Transverse colon (tissue), 4 donors: ENCODE measurements around the gene KCNN3. TPM values are rescaled to one million over a fixed set of nuclear protein-coding genes. Genes with fewer than 3 reads are reported as not detected.
A peak's percentile ranks its signal among the peaks of the same experiment; 100 is the strongest.

Experiments
- DNase-seq: peaks from one replicate; pipeline ENCODE4 v3.0.0-alpha.2; 2019
- H3K27ac ChIP-seq, 4 donors: fragments of 200-600 bp; sonication (generic); 2 replicates each; pipeline ENCODE4 v1.5.1; 2016 to 2018; ENCODE audit warnings: inconsistent platforms in 4 of 4
- H3K27me3 ChIP-seq: fragments of 200-600 bp; sonication (generic); 2 replicates; pipeline ENCODE4 v1.5.1; 2017; ENCODE audit warnings: inconsistent platforms
- H3K36me3 ChIP-seq, 4 donors: fragments of 200-600 bp; sonication (generic); 2 replicates each; pipeline ENCODE4 v1.5.1; 2017 to 2019; ENCODE audit warnings: inconsistent platforms in 4 of 4
- H3K4me1 ChIP-seq, 4 donors: fragments of 200-600 bp; sonication (generic); 2 replicates each; pipeline ENCODE4 v1.5.1; 2017 to 2020; ENCODE audit warnings: inconsistent platforms in 4 of 4
- H3K4me3 ChIP-seq, 4 donors: fragments of 200-600 bp; sonication (generic); 1 replicate in 1 of 4; 2 replicates in 3 of 4; pipeline versions ENCODE4 v1.5.1 to v1.6.1; 2017 to 2019; ENCODE audit warnings: inconsistent platforms in 4 of 4
- H3K9me3 ChIP-seq, 2 donors: fragments of 200-600 bp; sonication (generic); 2 replicates each; pipeline ENCODE4 v1.5.1; 2017 to 2019; ENCODE audit warnings: inconsistent platforms in 2 of 2
- CTCF ChIP-seq, 5 experiments: fragments of 200-600 bp in 3 of 5; fragments of 450-650 bp in 2 of 5; sonication (generic) in 3 of 5; IDR thresholded peaks; 1 replicate in 2 of 5; 2 replicates in 3 of 5; pipeline ENCODE4 v1.5.1; 2016 to 2017; ENCODE audit warnings: antibody characterized with exemption in 5 of 5, inconsistent platforms in 3 of 5, mild to moderate bottlenecking in 2 of 5, moderate library complexity in 1 of 5
- EP300 ChIP-seq: sonication (generic); formaldehyde crosslinking; IDR thresholded peaks from one replicate; pipeline ENCODE4 v1.6.1; 2017; ENCODE audit warnings: antibody characterized with exemption, low read depth
- POLR2A ChIP-seq: fragments of 450-650 bp; IDR thresholded peaks from one replicate; pipeline ENCODE4 v1.6.1; 2016; ENCODE audit warnings: antibody characterized with exemption, mild to moderate bottlenecking, moderate library complexity
- POLR2AphosphoS5 ChIP-seq, 3 donors: sonication (generic); formaldehyde crosslinking; IDR thresholded peaks; one replicate each; pipeline ENCODE4 v1.6.1; 2016; ENCODE audit warnings: antibody characterized with exemption in 3 of 3
- WGBS, 2 donors: methylation state at CpG; one replicate each; pipeline ENCODE4 v1.1.5; 2018; ENCODE audit warnings: low coverage in 1 of 2; 5-methylcytosine and 5-hydroxymethylcytosine counted together
- in situ Hi-C, 4 donors: fragments of 200-750 bp; cut with MboI; loops; one replicate each; pipeline versions ENCODE4 v1.15.0 to v1.15.1; 2017; ENCODE audit warnings: low sequenced_read_pairs in 3 of 4, low pct_ligation_motif_present in 1 of 4, low pct_unique_long_range_greater_than_20kb in 1 of 4
- intact Hi-C: fragments of 100-400 bp; cut with DNase I; formaldehyde crosslinking; loops from one replicate; pipeline ENCODE4 v1.15.1; 2023; ENCODE audit warnings: low total_unique reads
- total RNA-seq, 4 donors: library from RNA; depleted of rRNA; stranded (reverse); fragments of >200 nt; gene quantifications; one replicate each; pipeline ENCODE4 v1.1.0, GENCODE V29; 2016

KCNN3 gene
- 1 to 10 TPM; 2.3 to 5.0 (median 3.5) TPM for total RNA-seq

- WGBS, 2 donors, result 4% methylated on average over 17 of the region's 17 CpGs; no CpG with 5 or more reads in 1 of the 2 donors
- Histone ChIP-seq H3K9me3 (no peaks in the 10 kb centered on the region), H3K36me3 (no peaks in the 10 kb centered on the region), H3K4me3 (peak within 1 kb of the TSS; percentile 11 to 26 (median 18)), H3K4me1 (peaks cover 0 to 20% (median 14%) of the 10 kb centered on the region in 4 donors), H3K27me3 (peaks cover 32% of the 10 kb centered on the region), H3K27ac (peak within 1 kb of the TSS in 3 of 4 donors; percentile 18 to 61 (median 29))
- TF ChIP-seq POLR2AphosphoS5 (IDR thresholded peaks at IDR 0.05) (peak; percentile 49 to 82 (median 59)), EP300 (no peak)
- peak; percentile 92 for DNase-seq
- intact Hi-C loops, result loop anchor here (10.0 kb wide), 2 partner anchors 195 to 305 kb away; partner anchors contain the start of gene CHRNB2
- in situ Hi-C loops, result loop anchor here in 1 of 4 donors (10.0 kb wide), 1 partner anchor 205 kb away; no protein-coding TSS in a partner anchor
Measured at GRCh38 chr1:154870115-154870571, at the start of gene KCNN3. TSS of gene KCNN3 (minus strand) at chr1:154870281. CDS start at chr1:154869964, 317 bp downstream.

- no peaks in the 10 kb centered on the region for H3K9me3 ChIP-seq
- H3K36me3 ChIP-seq, result no peaks in the 10 kb centered on the region
- no peak overlapping the region for H3K4me3 ChIP-seq
- H3K4me1 ChIP-seq, result no peaks in the 10 kb centered on the region
- H3K27ac ChIP-seq, result no peak overlapping the region
- no peaks in the 10 kb centered on the region for H3K27me3 ChIP-seq
- no peak for DNase-seq
- WGBS, 2 donors, result 90 to 92% methylated on average over 3 of the region's 3 CpGs
- in situ Hi-C loops, result loop anchor here in 1 of 4 donors (25.0 kb wide), 1 partner anchor 249 kb away; the partner anchor contains the start of genes KRTCAP2 and TRIM46
- intact Hi-C loops, result no loop called here
- TF ChIP-seq POLR2A (no peak), POLR2AphosphoS5 (IDR thresholded peaks at IDR 0.05) (no peak), EP300 (no peak), CTCF (IDR thresholded peaks at IDR 0.05) (no peak)
Measured at GRCh38 chr1:154913273-154913672, 43.2 kb upstream of the KCNN3 start.

- no peaks in the 10 kb centered on the region for H3K27me3 ChIP-seq
- 86% methylated on average over 2 of the region's 2 CpGs; no CpG with 5 or more reads in 1 of the 2 donors for WGBS, 2 donors
- DNase-seq, result no peak
- H3K27ac ChIP-seq, result no peak overlapping the region
- no peaks in the 10 kb centered on the region for H3K4me1 ChIP-seq
- H3K9me3 ChIP-seq, result no peaks in the 10 kb centered on the region
- intact Hi-C loops (no loop called here), in situ Hi-C loops (loop anchor here in 1 of 4 donors (25.0 kb wide), 1 partner anchor 250 kb away; the partner anchor contains the start of genes KRTCAP2 and TRIM46)
- H3K36me3 ChIP-seq, result no peaks in the 10 kb centered on the region
- no peak overlapping the region for H3K4me3 ChIP-seq
- TF ChIP-seq POLR2AphosphoS5 (IDR thresholded peaks at IDR 0.05) (no peak), CTCF (IDR thresholded peaks at IDR 0.05) (no peak), POLR2A (no peak), EP300 (no peak)
Measured at GRCh38 chr1:154912755-154913154, 42.7 kb upstream of the KCNN3 start.

GRCh38 chr1:154911691-154912550 is 41.8 kb upstream of the KCNN3 start:
- H3K27me3 ChIP-seq, result no peaks in the 10 kb centered on the region
- 89 to 100% methylated on average over 1 to 8 of the region's 8 CpGs for WGBS, 2 donors

More at GRCh38 chr1:154911691-154912550, 41.8 kb upstream of the KCNN3 start:
- in situ Hi-C loops (loop anchor here in 1 of 4 donors (25.0 kb wide), 1 partner anchor 250 kb away; the partner anchor contains the start of genes KRTCAP2 and TRIM46), intact Hi-C loops (no loop called here)
- H3K4me3 ChIP-seq, result no peak overlapping the region
- H3K4me1 ChIP-seq, result no peaks in the 10 kb centered on the region
- H3K27ac ChIP-seq, result no peak overlapping the region
- no peak for TF ChIP-seq EP300
- no peak for TF ChIP-seq POLR2AphosphoS5 (IDR thresholded peaks at IDR 0.05)
- TF ChIP-seq POLR2A, result no peak
- no peak for TF ChIP-seq CTCF (IDR thresholded peaks at IDR 0.05)
- no peaks in the 10 kb centered on the region for H3K36me3 ChIP-seq
- no peaks in the 10 kb centered on the region for H3K9me3 ChIP-seq
- no peak for DNase-seq
